Trophoblast cell (in vitro differentiated cells and primary cell): ENCODE results near the gene TTC39C.
A peak's percentile ranks its signal among the peaks of the same experiment; 100 is the strongest.

ENCODE experiments used
- DNase-seq, 2 donors: peaks; one replicate each; pipeline ENCODE4 v3.0.0-alpha.2; 2016
- H2AFZ ChIP-seq: 2 replicates; pipeline ENCODE4 v1.6.1; 2013; ENCODE audit warnings: low read length, moderate library complexity, mild to moderate bottlenecking; ENCODE audit not compliant: insufficient read depth, poor library complexity
- H2AK5ac ChIP-seq: 2 replicates; pipeline ENCODE4 v1.6.1; 2013; ENCODE audit warnings: mild to moderate bottlenecking, low read length
- H2BK120ac ChIP-seq: 2 replicates; pipeline ENCODE4 v1.6.1; 2013; ENCODE audit warnings: low read length, mild to moderate bottlenecking, moderate library complexity; ENCODE audit not compliant: insufficient read depth, poor library complexity
- H2BK12ac ChIP-seq: 2 replicates; pipeline ENCODE4 v1.6.1; 2013; ENCODE audit warnings: mild to moderate bottlenecking, low read length, moderate library complexity
- H2BK5ac ChIP-seq: 2 replicates; pipeline ENCODE4 v1.6.1; 2013; ENCODE audit warnings: low read length, low read depth, moderate library complexity, mild to moderate bottlenecking; ENCODE audit not compliant: poor library complexity
- H3K14ac ChIP-seq: 2 replicates; pipeline ENCODE4 v1.6.1; 2013; ENCODE audit warnings: mild to moderate bottlenecking, low read length
- H3K18ac ChIP-seq: 2 replicates; pipeline ENCODE4 v1.6.1; 2013; ENCODE audit warnings: mild to moderate bottlenecking, low read length
- H3K23ac ChIP-seq: 2 replicates; pipeline ENCODE4 v1.6.1; 2013; ENCODE audit warnings: low read length
- H3K27ac ChIP-seq: 2 replicates; pipeline ENCODE4 v1.5.1; 2013; ENCODE audit warnings: low read depth, mild to moderate bottlenecking, inconsistent platforms, low read length, moderate library complexity
- H3K27me3 ChIP-seq: 2 replicates; pipeline ENCODE4 v1.6.1; 2013; ENCODE audit warnings: inconsistent platforms, mild to moderate bottlenecking, low read length, moderate library complexity; ENCODE audit not compliant: insufficient read depth
- H3K36me3 ChIP-seq, 2 experiments: 1 replicate in 1 of 2; 2 replicates in 1 of 2; pipeline ENCODE4 v1.6.1; 2013; ENCODE audit warnings: low read length in 2 of 2, mild to moderate bottlenecking in 2 of 2, moderate library complexity in 1 of 2; ENCODE audit not compliant: insufficient read depth in 2 of 2, control insufficient read depth in 1 of 2
- H3K4ac ChIP-seq: 2 replicates; pipeline ENCODE4 v1.6.1; 2013; ENCODE audit warnings: low read depth, mild to moderate bottlenecking, low read length, moderate library complexity
- H3K4me1 ChIP-seq, 2 experiments: 1 replicate in 1 of 2; 2 replicates in 1 of 2; pipeline ENCODE4 v1.6.1; 2013; ENCODE audit warnings: low read length in 2 of 2, mild to moderate bottlenecking in 2 of 2, moderate library complexity in 1 of 2; ENCODE audit not compliant: insufficient read depth in 2 of 2, control insufficient read depth in 1 of 2
- H3K4me2 ChIP-seq: 2 replicates; pipeline ENCODE4 v1.6.1; 2013; ENCODE audit warnings: inconsistent platforms, mild to moderate bottlenecking, low read length, moderate library complexity
- H3K4me3 ChIP-seq: 2 replicates; pipeline ENCODE4 v1.5.1; 2013; ENCODE audit warnings: mild to moderate bottlenecking, low read depth, low read length, inconsistent platforms
- H3K79me1 ChIP-seq: one replicate; pipeline ENCODE4 v1.6.1; 2013; ENCODE audit warnings: low read length
- H3K79me2 ChIP-seq: 2 replicates; pipeline ENCODE4 v1.6.1; 2013; ENCODE audit warnings: low read length, mild to moderate bottlenecking; ENCODE audit not compliant: control insufficient read depth, insufficient read depth, poor library complexity
- H3K9ac ChIP-seq: 2 replicates; pipeline ENCODE4 v1.6.1; 2013; ENCODE audit warnings: mild to moderate bottlenecking, low read length
- H3K9me3 ChIP-seq: 2 replicates; pipeline ENCODE4 v1.6.1; 2013; ENCODE audit warnings: low read depth, mild to moderate bottlenecking, control low read depth, inconsistent platforms, low read length; ENCODE audit not compliant: insufficient read depth
- H4K12ac ChIP-seq: 2 replicates; pipeline ENCODE4 v1.6.1; 2013; ENCODE audit warnings: low read depth, mild to moderate bottlenecking, low read length, moderate library complexity
- H4K8ac ChIP-seq: 2 replicates; pipeline ENCODE4 v1.6.1; 2013; ENCODE audit warnings: low read depth, mild to moderate bottlenecking, low read length, moderate library complexity
- H4K91ac ChIP-seq: one replicate; pipeline ENCODE4 v1.6.1; 2013; ENCODE audit warnings: low read depth, mild to moderate bottlenecking, low read length, moderate library complexity
- WGBS: extraction: QIAGEN DNeasy Blood & Tissue Kit; methylation state at CpG from one replicate; pipeline ENCODE4 v1.1.7; 2013; ENCODE audit warnings: missing lambda C conversion rate; ENCODE audit not compliant: insufficient read length, insufficient coverage; ENCODE audit errors: extremely low coverage; 5-methylcytosine and 5-hydroxymethylcytosine counted together

The TTC39C gene

GRCh38 chr18:23990474-23991410, 23.8 kb upstream of the TTC39C start:
- H3K4me3 ChIP-seq: no peak overlapping the region
- H3K4ac ChIP-seq: no peak overlapping the region
- no peaks in the 10 kb centered on the region for H3K4me1 ChIP-seq
- H2AFZ ChIP-seq: no peak overlapping the region
- no peak overlapping the region for H4K8ac ChIP-seq
- H2BK120ac ChIP-seq: no peak overlapping the region
- no peak overlapping the region for H3K4me2 ChIP-seq
- H2AK5ac ChIP-seq: no peak overlapping the region
- no peak overlapping the region for H4K91ac ChIP-seq
- no peak for DNase-seq
- H2BK12ac ChIP-seq: no peak overlapping the region
- H3K18ac ChIP-seq: no peak overlapping the region
- WGBS: no CpG with 5 or more reads among the region's 6 CpGs
- H3K9me3 ChIP-seq: no peaks in the 10 kb centered on the region
- no peak overlapping the region for H4K12ac ChIP-seq
- H3K9ac ChIP-seq: no peak overlapping the region
- H3K23ac ChIP-seq: no peak overlapping the region
- no peaks in the 10 kb centered on the region for H3K79me1 ChIP-seq
- H3K36me3 ChIP-seq: no peaks in the 10 kb centered on the region
- H2BK5ac ChIP-seq: no peak overlapping the region
- no peaks in the 10 kb centered on the region for H3K79me2 ChIP-seq
- H3K27me3 ChIP-seq: no peaks in the 10 kb centered on the region
- no peak overlapping the region for H3K27ac ChIP-seq
- H3K14ac ChIP-seq: no peak overlapping the region

- H3K14ac ChIP-seq: no peak overlapping the region
- no peaks in the 10 kb centered on the region for H3K36me3 ChIP-seq
- H4K91ac ChIP-seq: no peak overlapping the region
- H2BK12ac ChIP-seq: no peak overlapping the region
- H3K4me1 ChIP-seq: no peaks in the 10 kb centered on the region
- no peak overlapping the region for H2BK120ac ChIP-seq
- no peak overlapping the region for H3K27ac ChIP-seq
- no peak overlapping the region for H2AFZ ChIP-seq
- WGBS: no CpG with 5 or more reads among the region's 7 CpGs
- no peak overlapping the region for H4K8ac ChIP-seq
- no peak overlapping the region for H2BK5ac ChIP-seq
- no peak overlapping the region for H4K12ac ChIP-seq
- no peak overlapping the region for H3K4me2 ChIP-seq
- H3K79me1 ChIP-seq: no peaks in the 10 kb centered on the region
- no peak overlapping the region for H3K4ac ChIP-seq
- H3K9ac ChIP-seq: no peak overlapping the region
- no peaks in the 10 kb centered on the region for H3K9me3 ChIP-seq
- H2AK5ac ChIP-seq: no peak overlapping the region
- H3K27me3 ChIP-seq: no peaks in the 10 kb centered on the region
- H3K18ac ChIP-seq: no peak overlapping the region
- no peak overlapping the region for H3K23ac ChIP-seq
- DNase-seq: no peak
- H3K4me3 ChIP-seq: no peak overlapping the region
- H3K79me2 ChIP-seq: no peaks in the 10 kb centered on the region
These were observed 22.2 kb upstream of the TTC39C start for GRCh38 chr18:23992089-23992940.

- no peaks in the 10 kb centered on the region for H3K79me2 ChIP-seq
- H3K9me3 ChIP-seq: no peaks in the 10 kb centered on the region
- DNase-seq: no peak
- no CpG with 5 or more reads among the region's 2 CpGs for WGBS
- H3K9ac ChIP-seq: no peak overlapping the region
- no peak overlapping the region for H2BK5ac ChIP-seq
- H3K36me3 ChIP-seq: no peaks in the 10 kb centered on the region
- H3K4me2 ChIP-seq: no peak overlapping the region
- no peaks in the 10 kb centered on the region for H3K79me1 ChIP-seq
- no peak overlapping the region for H2AFZ ChIP-seq
- H2BK120ac ChIP-seq: no peak overlapping the region
- no peaks in the 10 kb centered on the region for H3K4me1 ChIP-seq
- H3K14ac ChIP-seq: no peak overlapping the region
- no peak overlapping the region for H2BK12ac ChIP-seq
- no peak overlapping the region for H3K18ac ChIP-seq
- H3K4ac ChIP-seq: no peak overlapping the region
- no peak overlapping the region for H4K8ac ChIP-seq
- H3K27ac ChIP-seq: no peak overlapping the region
- no peaks in the 10 kb centered on the region for H3K27me3 ChIP-seq
- no peak overlapping the region for H4K91ac ChIP-seq
- no peak overlapping the region for H2AK5ac ChIP-seq
- no peak overlapping the region for H3K23ac ChIP-seq
- H4K12ac ChIP-seq: no peak overlapping the region
- no peak overlapping the region for H3K4me3 ChIP-seq
These were observed 21.6 kb upstream of the TTC39C start for GRCh38 chr18:23992941-23993280.

- Histone ChIP-seq H4K8ac (no peak overlapping the region), H3K79me1 (no peaks in the 10 kb centered on the region), H3K4me2 (no peak overlapping the region), H3K14ac (no peak overlapping the region), H3K27ac (no peak overlapping the region), H3K23ac (no peak overlapping the region), H4K91ac (no peak overlapping the region), H3K9me3 (no peaks in the 10 kb centered on the region), H2AFZ (no peak overlapping the region), H3K9ac (no peak overlapping the region), H4K12ac (no peak overlapping the region), H2BK12ac (no peak overlapping the region), H3K4me1 (no peaks in the 10 kb centered on the region), H3K36me3 (no peaks in the 10 kb centered on the region), H2AK5ac (no peak overlapping the region), H2BK120ac (no peak overlapping the region), H3K4me3 (no peak overlapping the region), H3K79me2 (no peaks in the 10 kb centered on the region), H3K27me3 (no peaks in the 10 kb centered on the region), H3K4ac (no peak overlapping the region), H2BK5ac (no peak overlapping the region), H3K18ac (no peak overlapping the region)
- WGBS: no CpG with 5 or more reads among the region's 9 CpGs
- peak in 1 of 2 donors; percentile 10 for DNase-seq
These were observed 20.1 kb upstream of the TTC39C start for GRCh38 chr18:23994361-23994902.
